Measurements from ENCODE around the gene IFT88. TPM values are rescaled to one million over a fixed set of nuclear protein-coding genes. Genes with fewer than 3 reads are reported as not detected.

IFT88 gene
- total and polyA plus RNA-seq, 9 of the 15 experiments (the other 6 are each of a cell fraction or from before 2014, with no cell fraction given), result 8.3 to 13.5 (median 10.0) TPM

DNA sequence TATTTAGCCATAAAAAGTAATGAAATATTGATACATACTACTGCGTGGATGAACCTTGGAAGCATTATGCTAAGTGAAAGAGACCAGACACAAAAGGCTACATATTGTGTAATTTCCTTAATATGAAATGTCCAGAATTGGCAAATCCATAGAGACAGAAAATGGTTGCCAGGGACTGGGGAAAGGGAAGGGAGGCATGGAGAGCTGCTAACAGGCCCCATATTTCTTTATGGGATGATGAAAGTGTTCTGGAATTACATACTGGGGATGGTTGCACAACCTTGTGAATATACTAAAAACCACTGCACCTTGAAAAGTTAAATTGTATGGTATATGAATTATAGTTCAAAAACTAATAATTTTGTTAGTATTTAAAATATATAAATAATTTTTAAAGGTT, 3.6 kb downstream of the IFT88 start:
- no peak overlapping the region for H3K9ac ChIP-seq (ENCODE audit: insufficient read depth in 1 of 2, low read depth in 2 of 2, low read length in 2 of 2)
- no peak overlapping the region for H3K4me2 ChIP-seq (ENCODE audit: insufficient read depth, low read length)
- CTCF ChIA-PET (ENCODE audit: low intra/inter-chr PET ratio), result no interaction called here
- no peak overlapping the region for H3K4me3 ChIP-seq
- TF ChIP-seq ZNF384 (IDR thresholded peaks at IDR 0.05; ENCODE audit: low read depth, low read length) (no peak), MED1 (CRISPR knock-in tag; IDR thresholded peaks at IDR 0.05; ENCODE audit: borderline replicate concordance) (no peak), C11orf30 (IDR thresholded peaks at IDR 0.05; ENCODE audit: low read depth) (no peak), ELF1 (tag; IDR thresholded peaks at IDR 0.05) (no peak), MCM2 (IDR thresholded peaks at IDR 0.05; ENCODE audit: low read depth) (no peak), CC2D1A (IDR thresholded peaks at IDR 0.05) (no peak), JUN (IDR thresholded peaks at IDR 0.05; ENCODE audit: borderline replicate concordance, low read depth, low read length) (no peak), JUN (CRISPR knock-in tag; IDR thresholded peaks at IDR 0.05; ENCODE audit: borderline replicate concordance) (no peak), PHB2 (IDR thresholded peaks at IDR 0.05; ENCODE audit: low read depth) (no peak), GTF2F1 (IDR thresholded peaks at IDR 0.05; ENCODE audit: low read depth, low read length) (no peak), XRCC5 (IDR thresholded peaks at IDR 0.05; ENCODE audit: low read depth, low read length) (no peak)
- TF ChIP-seq, protein P1, sequence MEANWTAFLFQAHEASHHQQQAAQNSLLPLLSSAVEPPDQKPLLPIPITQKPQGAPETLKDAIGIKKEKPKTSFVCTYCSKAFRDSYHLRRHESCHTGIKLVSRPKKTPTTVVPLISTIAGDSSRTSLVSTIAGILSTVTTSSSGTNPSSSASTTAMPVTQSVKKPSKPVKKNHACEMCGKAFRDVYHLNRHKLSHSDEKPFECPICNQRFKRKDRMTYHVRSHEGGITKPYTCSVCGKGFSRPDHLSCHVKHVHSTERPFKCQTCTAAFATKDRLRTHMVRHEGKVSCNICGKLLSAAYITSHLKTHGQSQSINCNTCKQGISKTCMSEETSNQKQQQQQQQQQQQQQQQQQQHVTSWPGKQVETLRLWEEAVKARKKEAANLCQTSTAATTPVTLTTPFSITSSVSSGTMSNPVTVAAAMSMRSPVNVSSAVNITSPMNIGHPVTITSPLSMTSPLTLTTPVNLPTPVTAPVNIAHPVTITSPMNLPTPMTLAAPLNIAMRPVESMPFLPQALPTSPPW (CRISPR knock-in tag; IDR thresholded peaks at IDR 0.05), result no peak
- TF ChIP-seq, protein P2, sequence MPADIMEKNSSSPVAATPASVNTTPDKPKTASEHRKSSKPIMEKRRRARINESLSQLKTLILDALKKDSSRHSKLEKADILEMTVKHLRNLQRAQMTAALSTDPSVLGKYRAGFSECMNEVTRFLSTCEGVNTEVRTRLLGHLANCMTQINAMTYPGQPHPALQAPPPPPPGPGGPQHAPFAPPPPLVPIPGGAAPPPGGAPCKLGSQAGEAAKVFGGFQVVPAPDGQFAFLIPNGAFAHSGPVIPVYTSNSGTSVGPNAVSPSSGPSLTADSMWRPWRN (IDR thresholded peaks at IDR 0.05; ENCODE audit: low read depth), result no peak
- TF ChIP-seq, protein P3, sequence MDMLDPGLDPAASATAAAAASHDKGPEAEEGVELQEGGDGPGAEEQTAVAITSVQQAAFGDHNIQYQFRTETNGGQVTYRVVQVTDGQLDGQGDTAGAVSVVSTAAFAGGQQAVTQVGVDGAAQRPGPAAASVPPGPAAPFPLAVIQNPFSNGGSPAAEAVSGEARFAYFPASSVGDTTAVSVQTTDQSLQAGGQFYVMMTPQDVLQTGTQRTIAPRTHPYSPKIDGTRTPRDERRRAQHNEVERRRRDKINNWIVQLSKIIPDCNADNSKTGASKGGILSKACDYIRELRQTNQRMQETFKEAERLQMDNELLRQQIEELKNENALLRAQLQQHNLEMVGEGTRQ (CRISPR knock-in tag; IDR thresholded peaks at IDR 0.05), result no peak
- in situ Hi-C loops (cut with MboI), result no loop called here
- H3K36me3 ChIP-seq (ENCODE audit: control insufficient read depth, insufficient read depth, low read length), result no peaks in the 10 kb centered on the region
- POLR2A ChIA-PET, result no interaction called here
- no peak for FAIRE-seq
- H3K9me3 ChIP-seq (replicated peaks; ENCODE audit: control insufficient read depth, insufficient read depth, low read depth, low read length), result peaks cover 3% of the 10 kb centered on the region; the same call in 1 of the 2 replicates
- 100% methylated on average over 1 of the region's 1 CpG for WGBS (ENCODE audit: insufficient coverage, low coverage, missing lambda C conversion rate)
- no peaks in the 10 kb centered on the region; a peak in 1 of 5 replicates for H3K4me1 ChIP-seq (replicated peaks in 1 of 2; ENCODE audit: control insufficient read depth in 2 of 2, insufficient read depth in 2 of 2, low read length in 2 of 2)
- BruUV-seq (replicated peaks), result no TSS peak
- no peak overlapping the region for H2AFZ ChIP-seq (ENCODE audit: low read depth, low read length)
- no peaks in the 10 kb centered on the region for H3K9me1 ChIP-seq (ENCODE audit: control insufficient read depth, insufficient read depth, low read length)
- intact Hi-C loops (cut with micrococcal nuclease), result no loop called here
- peaks cover 13% of the 10 kb centered on the region; the same call in 2 of the 3 replicates for H3K79me2 ChIP-seq (ENCODE audit: control insufficient read depth, insufficient read depth, low read length)
- ATAC-seq, result no peak
- H3K27ac ChIP-seq (ENCODE audit: extremely low read depth, low read depth, low read length), result no peak overlapping the region
- no peak for DNase-seq (ENCODE audit: extremely low read depth in 1 of 4, low spot score in 3 of 4)
- no peaks in the 10 kb centered on the region for H4K20me1 ChIP-seq (replicated peaks; ENCODE audit: control insufficient read depth, insufficient read depth, low read length)
- H3K27me3 ChIP-seq (ENCODE audit: control insufficient read depth in 2 of 2, insufficient read depth in 2 of 2, low read length in 2 of 2), result no peaks in the 10 kb centered on the region

Data from K562 (cell line).